ENCODE results near the gene MAOB. TPM values are rescaled to one million over a fixed set of nuclear protein-coding genes. Genes with fewer than 3 reads are reported as not detected.
"Not testable (repeated sequence)": the region's sequence is repeated elsewhere in the genome, so short reads cannot be mapped to it uniquely, and the experiment has no call there.

The MAOB gene
- total RNA-seq, 2 donors from 2014 or later: not detected

GRCh38 chrX:43733699-43734098, 148.6 kb downstream of the MAOB start:
- DNase-seq (ENCODE audit: low spot score): no peak
- Mint-ChIP-seq H3K4me3 (no peak overlapping the region), H3K36me3 (no peaks in the 10 kb centered on the region), H3K27me3 (peaks cover 0 to 6% of the 10 kb centered on the region in 2 donors), H3K27ac (no peak overlapping the region), H3K4me1 (ENCODE audit: low read depth in 2 of 2) (no peaks in the 10 kb centered on the region), H3K9me3 (no peaks in the 10 kb centered on the region)
- ATAC-seq: no peak

GRCh38 chrX:43731086-43731485, 151.2 kb downstream of the MAOB start:
- Mint-ChIP-seq H3K4me1 (ENCODE audit: low read depth in 2 of 2) (no peaks in the 10 kb centered on the region), H3K4me3 (no peak overlapping the region), H3K9me3 (no peaks in the 10 kb centered on the region), H3K36me3 (no peaks in the 10 kb centered on the region), H3K27ac (no peak overlapping the region), H3K27me3 (peaks cover 0 to 12% of the 10 kb centered on the region in 2 donors)
- ATAC-seq (no peak), DNase-seq (ENCODE audit: low spot score) (no peak)

- ATAC-seq (no peak), DNase-seq (ENCODE audit: low spot score) (no peak)
- H3K27ac Mint-ChIP-seq: no peak overlapping the region
- H3K4me1 Mint-ChIP-seq (ENCODE audit: low read depth in 2 of 2): no peaks in the 10 kb centered on the region
- no peaks in the 10 kb centered on the region for H3K9me3 Mint-ChIP-seq
- no peaks in the 10 kb centered on the region for H3K36me3 Mint-ChIP-seq
- H3K4me3 Mint-ChIP-seq: no peak overlapping the region
- H3K27me3 Mint-ChIP-seq: peaks cover 6 to 22% of the 10 kb centered on the region in 2 donors
These were observed 153.3 kb downstream of the MAOB start for GRCh38 chrX:43728966-43729365.

GRCh38 chrX:43728002-43728401, 154.2 kb downstream of the MAOB start:
- Mint-ChIP-seq H3K27me3 (peaks cover 6 to 19% of the 10 kb centered on the region in 2 donors), H3K36me3 (no peaks in the 10 kb centered on the region), H3K27ac (no peak overlapping the region), H3K4me3 (no peak overlapping the region), H3K4me1 (ENCODE audit: low read depth in 2 of 2) (no peaks in the 10 kb centered on the region), H3K9me3 (no peaks in the 10 kb centered on the region)
- no peak for DNase-seq (ENCODE audit: low spot score)
- no peak for ATAC-seq

- H3K27me3 Mint-ChIP-seq: peaks cover 6 to 19% of the 10 kb centered on the region in 2 donors
- H3K4me1 Mint-ChIP-seq (ENCODE audit: low read depth in 2 of 2); H3K27ac Mint-ChIP-seq; H3K36me3 Mint-ChIP-seq; H3K4me3 Mint-ChIP-seq; H3K9me3 Mint-ChIP-seq; DNase-seq (ENCODE audit: low spot score); ATAC-seq: not testable (repeated sequence)
These were observed 155.0 kb downstream of the MAOB start for GRCh38 chrX:43727254-43727653.

- H3K36me3 Mint-ChIP-seq; H3K27ac Mint-ChIP-seq; H3K4me1 Mint-ChIP-seq (ENCODE audit: low read depth in 2 of 2); H3K4me3 Mint-ChIP-seq; ATAC-seq; DNase-seq (ENCODE audit: low spot score); H3K9me3 Mint-ChIP-seq: not testable (repeated sequence)
- H3K27me3 Mint-ChIP-seq: peaks cover 6 to 19% of the 10 kb centered on the region in 2 donors
These were observed 157.0 kb downstream of the MAOB start for GRCh38 chrX:43725227-43725626.

GRCh38 chrX:43720961-43721360, 161.3 kb downstream of the MAOB start:
- no peaks in the 10 kb centered on the region for H3K36me3 Mint-ChIP-seq
- no peak overlapping the region for H3K27ac Mint-ChIP-seq
- no peak for ATAC-seq
- DNase-seq (ENCODE audit: low spot score): no peak
- H3K27me3 Mint-ChIP-seq: peaks cover 6 to 9% of the 10 kb centered on the region in 2 donors
- H3K4me1 Mint-ChIP-seq (ENCODE audit: low read depth in 2 of 2): no peaks in the 10 kb centered on the region
- H3K4me3 Mint-ChIP-seq: no peak overlapping the region
- H3K9me3 Mint-ChIP-seq: no peaks in the 10 kb centered on the region

GRCh38 chrX:43720082-43720481, 162.2 kb downstream of the MAOB start:
- H3K27me3 Mint-ChIP-seq: peaks cover 6% of the 10 kb centered on the region in 2 donors
- H3K4me3 Mint-ChIP-seq: no peak overlapping the region
- no peaks in the 10 kb centered on the region for H3K4me1 Mint-ChIP-seq (ENCODE audit: low read depth in 2 of 2)
- no peaks in the 10 kb centered on the region for H3K36me3 Mint-ChIP-seq
- DNase-seq (ENCODE audit: low spot score) (no peak), ATAC-seq (no peak)
- H3K9me3 Mint-ChIP-seq: no peaks in the 10 kb centered on the region
- H3K27ac Mint-ChIP-seq: no peak overlapping the region

- Mint-ChIP-seq H3K4me3 (no peak overlapping the region), H3K36me3 (no peaks in the 10 kb centered on the region), H3K27ac (no peak overlapping the region), H3K27me3 (no peaks in the 10 kb centered on the region), H3K9me3 (no peaks in the 10 kb centered on the region), H3K4me1 (ENCODE audit: low read depth in 2 of 2) (no peaks in the 10 kb centered on the region)
- no peak for ATAC-seq
- DNase-seq (ENCODE audit: low spot score): no peak
These were observed 163.3 kb downstream of the MAOB start for GRCh38 chrX:43718956-43719355.

GRCh38 chrX:43718546-43718945, 163.7 kb downstream of the MAOB start:
- Mint-ChIP-seq H3K27me3 (no peaks in the 10 kb centered on the region), H3K36me3 (no peaks in the 10 kb centered on the region), H3K27ac (no peak overlapping the region), H3K9me3 (no peaks in the 10 kb centered on the region), H3K4me1 (ENCODE audit: low read depth in 2 of 2) (no peaks in the 10 kb centered on the region), H3K4me3 (no peak overlapping the region)
- no peak for ATAC-seq
- DNase-seq (ENCODE audit: low spot score): no peak

GRCh38 chrX:43718081-43718480, 164.2 kb downstream of the MAOB start:
- ATAC-seq (no peak), DNase-seq (ENCODE audit: low spot score) (no peak)
- Mint-ChIP-seq H3K4me3 (no peak overlapping the region), H3K27ac (no peak overlapping the region), H3K27me3 (no peaks in the 10 kb centered on the region), H3K36me3 (no peaks in the 10 kb centered on the region), H3K4me1 (ENCODE audit: low read depth in 2 of 2) (no peaks in the 10 kb centered on the region), H3K9me3 (no peaks in the 10 kb centered on the region)

GRCh38 chrX:43717161-43717560, 165.1 kb downstream of the MAOB start:
- no peaks in the 10 kb centered on the region for H3K36me3 Mint-ChIP-seq
- no peak for DNase-seq (ENCODE audit: low spot score)
- H3K4me1 Mint-ChIP-seq (ENCODE audit: low read depth in 2 of 2): no peaks in the 10 kb centered on the region
- no peaks in the 10 kb centered on the region for H3K9me3 Mint-ChIP-seq
- H3K4me3 Mint-ChIP-seq: no peak overlapping the region
- H3K27me3 Mint-ChIP-seq: no peaks in the 10 kb centered on the region
- no peak for ATAC-seq
- H3K27ac Mint-ChIP-seq: no peak overlapping the region

- Mint-ChIP-seq H3K4me3 (no peak overlapping the region), H3K27me3 (no peaks in the 10 kb centered on the region), H3K36me3 (no peaks in the 10 kb centered on the region), H3K9me3 (no peaks in the 10 kb centered on the region), H3K4me1 (ENCODE audit: low read depth in 2 of 2) (no peaks in the 10 kb centered on the region), H3K27ac (no peak overlapping the region)
- no peak for DNase-seq (ENCODE audit: low spot score)
- no peak for ATAC-seq
These were observed 165.6 kb downstream of the MAOB start for GRCh38 chrX:43716696-43717095.
